ENCODE data around the gene PPFIA3. TPM values are rescaled to one million over a fixed set of nuclear protein-coding genes. Genes with fewer than 3 reads are reported as not detected.

Gene PPFIA3
- total RNA-seq, 4 donors from 2014 or later, result 1.9 to 4.1 (median 3.0) TPM

- H3K9me3 ChIP-seq, result no peaks in the 10 kb centered on the region
- TF ChIP-seq CTCF (IDR thresholded peaks at IDR 0.05 in 4 of 5, conservative IDR thresholded peaks at IDR 0.05 in 1 of 5) (no peak), POLR2A (IDR thresholded peaks at IDR 0.05) (no peak)
- in situ Hi-C loops (cut with MboI; ENCODE audit: low sequenced_read_pairs in 4 of 4) (no loop called here), intact Hi-C loops (cut with DNase I; ENCODE audit: low total_unique reads) (loop anchor here (2.0 to 5.0 kb wide), 3 partner anchors 32 to 514 kb away; partner anchors contain the start of genes C19orf73, DBP, GYS1 and PPFIA3)
- H3K36me3 ChIP-seq, result no peaks in the 10 kb centered on the region
- H3K4me3 ChIP-seq, result peak overlapping the region; percentile 64 to 87 (median 83)
- no peaks in the 10 kb centered on the region for H3K27me3 ChIP-seq
- ATAC-seq (no peak), DNase-seq (no peak)
- H3K4me1 ChIP-seq, result peaks cover 22 to 58% of the 10 kb centered on the region in 2 donors
- peak overlapping the region; percentile 99 to 100 (median 99) for H3K27ac ChIP-seq
These were observed 31.6 kb downstream of the PPFIA3 start for GRCh38 chr19:49150944-49151243.

GRCh38 chr19:49151267-49152118 is 32.1 kb downstream of the PPFIA3 start:
- Histone ChIP-seq H3K4me3 (peak overlapping the region; percentile 64 to 87 (median 83)), H3K4me1 (peaks cover 18 to 54% of the 10 kb centered on the region in 2 donors), H3K27ac (peak overlapping the region; percentile 99 to 100 (median 99)), H3K9me3 (no peaks in the 10 kb centered on the region), H3K27me3 (no peaks in the 10 kb centered on the region), H3K36me3 (no peaks in the 10 kb centered on the region)
- intact Hi-C loops (cut with DNase I; ENCODE audit: low total_unique reads) (loop anchor here (2.0 to 5.0 kb wide), 3 partner anchors 33 to 514 kb away; partner anchors contain the start of genes C19orf73, DBP, GYS1 and PPFIA3), in situ Hi-C loops (cut with MboI; ENCODE audit: low sequenced_read_pairs in 4 of 4) (no loop called here)
- ATAC-seq (peak; percentile 41 to 43), DNase-seq (peak; percentile 80 to 94)
- TF ChIP-seq CTCF (IDR thresholded peaks at IDR 0.05 in 4 of 5, conservative IDR thresholded peaks at IDR 0.05 in 1 of 5) (no peak), POLR2A (IDR thresholded peaks at IDR 0.05) (no peak)

- peaks cover 18 to 54% of the 10 kb centered on the region in 2 donors for H3K4me1 ChIP-seq
- ATAC-seq (no peak), DNase-seq (no peak)
- peak overlapping the region; percentile 64 to 87 (median 83) for H3K4me3 ChIP-seq
- intact Hi-C loops (cut with DNase I; ENCODE audit: low total_unique reads), result loop anchor here (5.0 kb wide), 1 partner anchor 515 kb away; the partner anchor contains the start of gene DBP
- H3K27me3 ChIP-seq, result no peaks in the 10 kb centered on the region
- no peaks in the 10 kb centered on the region for H3K9me3 ChIP-seq
- H3K27ac ChIP-seq, result peak overlapping the region; percentile 99 to 100 (median 99)
- H3K36me3 ChIP-seq, result no peaks in the 10 kb centered on the region
- in situ Hi-C loops (cut with MboI; ENCODE audit: low sequenced_read_pairs in 4 of 4), result no loop called here
- TF ChIP-seq POLR2A (IDR thresholded peaks at IDR 0.05) (no peak), CTCF (IDR thresholded peaks at IDR 0.05 in 4 of 5, conservative IDR thresholded peaks at IDR 0.05 in 1 of 5) (no peak)
These were observed 32.8 kb downstream of the PPFIA3 start for GRCh38 chr19:49152119-49152550.

- H3K4me3 ChIP-seq, result peak overlapping the region; percentile 64 to 87 (median 83)
These were observed 33.9 kb downstream of the PPFIA3 start for GRCh38 chr19:49153167-49153809.

More at GRCh38 chr19:49153167-49153809, 33.9 kb downstream of the PPFIA3 start:
- peaks cover 18 to 54% of the 10 kb centered on the region in 2 donors for H3K4me1 ChIP-seq
- intact Hi-C loops (cut with DNase I; ENCODE audit: low total_unique reads), result loop anchor here (5.0 kb wide), 1 partner anchor 516 kb away; the partner anchor contains the start of gene DBP
- peak overlapping the region; percentile 99 to 100 (median 99) for H3K27ac ChIP-seq
- DNase-seq (no peak), ATAC-seq (no peak)
- no peaks in the 10 kb centered on the region for H3K27me3 ChIP-seq
- in situ Hi-C loops (cut with MboI; ENCODE audit: low sequenced_read_pairs in 4 of 4), result no loop called here
- TF ChIP-seq POLR2A (IDR thresholded peaks at IDR 0.05) (no peak), CTCF (IDR thresholded peaks at IDR 0.05 in 4 of 5, conservative IDR thresholded peaks at IDR 0.05 in 1 of 5) (no peak)
- H3K9me3 ChIP-seq, result no peaks in the 10 kb centered on the region
- H3K36me3 ChIP-seq, result no peaks in the 10 kb centered on the region

Measured in gastrocnemius medialis (tissue), 4 donors.